HG03575 (cell line): ENCODE measurements around the gene CCDC142.

ENCODE experiments used
- ATAC-seq: cut with Tn5 transposase; IDR thresholded peaks from one replicate; pipeline ENCODE4 v1.9.1; 2021; ENCODE audit not compliant: unreplicated experiment, insufficient number of reproducible peaks, low FRiP score; ENCODE audit errors: extremely low read depth

Gene CCDC142

DNA sequence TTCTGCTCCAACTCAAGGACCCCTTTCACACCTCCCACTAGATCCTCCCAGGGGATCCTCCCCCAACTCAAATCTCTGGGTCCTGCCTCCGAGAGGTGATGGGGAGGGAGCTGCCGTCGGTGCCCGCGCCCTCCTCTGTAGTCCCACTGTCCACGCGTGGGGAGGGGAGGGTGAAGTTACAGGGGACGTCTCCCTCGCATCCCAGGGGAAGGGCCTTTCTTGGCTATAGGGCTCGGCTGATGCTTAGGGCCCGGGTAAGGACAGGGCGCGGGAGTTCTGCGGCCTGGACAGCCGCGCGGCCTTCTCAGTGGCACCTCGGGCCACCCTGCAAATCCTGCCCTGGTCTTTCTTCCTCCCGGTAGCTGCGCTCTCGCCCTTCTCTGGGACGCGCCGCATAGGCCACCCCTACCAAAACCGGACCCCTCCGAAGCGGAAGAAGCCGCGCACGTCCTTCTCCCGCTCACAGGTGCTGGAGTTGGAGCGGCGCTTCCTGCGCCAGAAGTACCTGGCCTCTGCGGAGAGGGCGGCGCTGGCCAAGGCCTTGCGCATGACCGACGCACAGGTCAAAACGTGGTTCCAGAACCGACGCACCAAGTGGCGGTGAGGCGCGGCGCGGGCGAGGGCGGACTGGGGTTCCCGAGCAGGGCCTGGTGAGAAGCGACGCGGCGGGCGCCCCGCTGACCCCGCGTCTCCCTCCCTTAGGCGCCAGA lies 32.6 kb upstream of the CCDC142 start:
- no peak for ATAC-seq

DNA sequence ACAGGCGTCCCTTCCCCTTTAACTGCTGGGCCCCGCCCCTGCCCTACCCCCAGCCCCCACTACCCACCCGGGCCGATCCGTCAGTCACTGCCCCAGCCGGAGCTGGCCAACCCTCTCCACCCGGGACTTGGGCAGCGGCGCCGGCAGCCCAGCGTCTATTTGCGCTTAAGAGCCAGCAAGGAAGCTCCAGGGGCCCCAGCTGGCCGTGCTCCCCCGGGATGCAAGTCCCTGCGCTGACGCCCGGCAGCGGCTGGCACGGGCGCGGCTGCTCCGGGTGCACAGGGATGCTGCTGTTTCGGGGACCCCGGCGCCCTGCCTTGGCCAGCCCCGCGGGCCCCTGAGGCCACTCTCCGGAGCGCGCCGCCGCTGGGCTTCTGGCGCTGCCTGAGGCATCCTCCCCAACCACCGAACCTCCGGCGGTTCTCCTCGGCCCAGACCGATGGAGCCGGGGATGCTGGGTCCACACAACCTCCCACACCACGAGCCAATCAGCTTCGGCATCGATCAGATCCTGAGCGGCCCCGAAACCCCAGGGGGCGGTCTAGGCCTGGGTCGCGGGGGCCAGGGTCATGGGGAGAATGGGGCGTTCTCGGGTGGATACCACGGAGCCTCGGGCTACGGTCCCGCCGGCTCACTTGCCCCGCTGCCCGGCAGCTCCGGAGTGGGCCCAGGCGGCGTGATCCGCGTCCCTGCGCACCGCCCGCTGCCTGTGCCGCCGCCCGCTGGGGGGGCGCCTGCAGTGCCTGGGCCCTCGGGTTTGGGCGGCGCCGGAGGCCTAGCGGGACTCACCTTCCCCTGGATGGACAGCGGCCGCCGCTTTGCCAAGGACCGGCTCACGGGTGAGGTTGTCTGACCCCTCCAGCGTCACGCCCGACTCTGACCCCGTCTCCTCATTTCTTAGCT lies 31.8 kb upstream of the CCDC142 start, which contains the start of gene TLX2:
TLX2 (plus strand) TSS at position 83 of the 903 bp plus-strand sequence; CDS start at position 440, 357 bp downstream.
- no peak for ATAC-seq

DNA sequence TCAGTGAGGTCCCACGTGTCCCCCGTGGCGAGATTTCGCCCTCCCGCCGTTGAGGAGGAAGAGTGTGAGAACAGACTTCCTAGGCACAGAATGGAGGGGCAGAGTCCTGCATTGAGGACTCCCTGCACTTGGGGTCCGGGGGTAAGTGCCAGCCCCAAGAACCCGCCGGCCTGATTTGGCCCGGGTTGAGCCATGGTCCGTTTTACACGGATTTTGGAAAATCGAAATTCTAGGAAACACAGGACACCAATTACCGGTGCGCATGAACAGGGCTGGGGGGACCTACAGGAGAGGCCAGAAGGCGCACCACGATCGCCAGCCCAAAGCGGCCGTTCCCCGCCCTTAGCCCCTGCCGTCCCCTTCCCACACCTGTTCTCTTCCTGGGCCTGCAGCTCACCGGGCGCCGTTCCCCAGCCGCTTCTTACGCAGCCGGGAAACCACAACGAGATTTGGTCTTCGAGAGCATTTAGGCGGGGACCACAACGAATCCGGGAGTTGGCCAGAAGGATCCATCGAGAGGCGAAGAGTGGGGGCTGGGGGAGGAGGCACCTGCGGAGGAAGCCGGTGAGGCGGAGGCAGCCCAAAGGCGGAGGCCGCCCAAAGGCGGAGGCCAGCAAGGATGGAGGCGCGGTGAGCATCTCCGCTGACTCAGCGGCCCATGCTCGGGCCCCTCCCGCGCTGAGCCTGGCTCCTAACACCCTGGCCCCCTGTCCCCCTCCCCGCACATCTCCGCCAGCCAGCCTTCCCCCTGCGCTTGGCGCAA lies 31.0 kb upstream of the CCDC142 start:
- ATAC-seq, result no peak

DNA sequence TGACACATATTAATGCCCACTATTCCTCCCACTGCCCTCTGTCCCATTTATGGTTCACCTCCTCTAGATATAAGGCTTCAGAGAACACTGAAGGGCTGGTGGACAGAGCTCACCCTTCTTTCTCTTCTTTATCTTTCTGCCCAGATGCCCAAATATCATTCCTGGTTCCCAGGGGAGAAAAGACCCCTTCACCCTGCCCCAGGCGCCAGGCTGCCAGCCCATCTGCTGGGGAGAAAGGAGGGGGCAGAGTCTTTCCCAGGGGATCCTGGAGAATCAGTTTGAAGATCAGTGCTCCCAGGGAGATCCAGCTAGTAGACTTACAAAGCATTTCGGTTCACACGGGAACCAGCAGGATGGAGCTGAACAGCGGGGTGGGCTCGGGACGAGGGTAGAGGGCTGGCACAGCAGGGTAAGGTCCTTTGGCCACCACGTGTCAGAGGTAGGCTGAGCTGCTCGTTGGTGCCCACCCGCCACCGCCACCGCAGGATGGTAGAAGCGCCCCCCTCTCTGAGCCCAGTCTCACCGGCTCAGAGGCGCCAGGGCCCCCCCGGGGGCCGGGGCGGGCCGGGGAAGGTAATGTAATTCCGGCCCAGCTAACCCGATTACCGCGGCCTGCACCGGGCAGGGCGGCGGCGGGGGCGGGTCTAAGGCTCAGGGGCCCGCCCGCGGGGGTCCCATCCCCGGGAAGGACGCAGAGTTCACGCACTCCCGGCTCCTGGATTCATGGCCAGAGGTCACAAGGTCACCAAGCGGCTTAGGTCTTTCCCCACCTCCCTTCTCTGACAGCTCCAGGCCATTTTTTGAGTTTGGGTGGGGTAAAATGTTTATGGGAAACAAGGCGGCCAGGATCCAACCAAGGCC lies 30.2 kb upstream of the CCDC142 start:
- no peak for ATAC-seq

DNA sequence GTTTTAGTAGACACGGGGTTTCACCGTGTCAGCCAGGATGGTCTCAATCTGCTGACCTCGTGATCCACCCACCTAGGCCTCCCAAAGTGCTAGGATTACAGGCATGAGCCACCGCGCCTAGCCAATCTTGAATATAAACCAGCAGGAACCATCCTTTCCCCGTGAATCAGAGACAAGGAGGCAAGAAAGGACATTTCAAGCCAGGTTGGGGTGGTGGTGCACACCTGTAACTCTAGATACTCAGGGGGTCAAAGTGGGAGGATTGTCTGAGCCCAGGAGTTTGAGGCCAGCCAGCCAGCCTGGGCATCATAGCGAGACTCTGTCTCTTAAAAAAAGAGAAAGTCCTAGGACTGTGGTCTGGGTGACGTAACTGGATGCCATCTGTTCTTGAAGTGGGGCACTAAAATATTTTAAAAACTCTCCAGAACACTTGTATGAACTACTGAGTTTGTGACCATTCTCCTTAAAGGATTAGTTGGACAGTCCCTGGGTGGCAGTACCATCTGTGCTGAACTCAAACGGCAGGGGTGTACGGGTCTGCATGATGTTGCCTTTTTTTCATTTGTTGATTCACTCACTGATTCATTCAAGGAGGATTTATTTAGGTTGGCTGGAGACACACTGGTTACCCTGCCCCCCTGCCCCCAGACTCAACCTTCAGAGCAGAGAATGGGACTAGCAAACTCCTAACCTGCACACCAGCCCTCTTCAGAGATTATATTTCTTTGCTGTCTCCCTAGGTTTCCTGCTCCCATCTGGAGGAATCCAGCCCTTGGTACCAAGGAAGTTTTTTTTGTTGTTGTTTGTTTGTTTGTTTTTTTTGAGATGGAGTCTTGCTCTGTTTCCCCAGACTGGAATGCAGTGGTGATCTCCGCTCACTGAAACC lies 28.5 kb upstream of the CCDC142 start:
- ATAC-seq, result no peak

DNA sequence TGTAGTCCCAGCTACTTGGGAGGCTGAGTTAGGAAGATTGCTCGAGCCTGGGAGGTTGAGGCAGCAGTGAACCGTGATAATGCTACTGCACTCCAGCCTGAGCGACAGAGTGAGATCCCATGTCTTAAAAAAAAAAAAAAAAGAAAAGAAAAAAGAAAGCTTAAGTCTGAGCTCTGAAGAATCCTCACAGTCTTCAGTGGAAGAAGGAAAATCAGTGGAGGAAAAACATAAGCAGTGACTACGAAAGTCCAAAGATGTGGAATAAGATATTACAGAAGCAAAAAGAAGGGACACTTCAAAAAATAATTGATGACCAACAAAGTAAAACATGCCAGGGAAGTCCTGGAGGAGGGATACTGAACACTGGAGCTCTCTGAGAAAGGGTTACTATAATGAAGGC lies 27.5 kb upstream of the CCDC142 start:
- ATAC-seq, result no peak

DNA sequence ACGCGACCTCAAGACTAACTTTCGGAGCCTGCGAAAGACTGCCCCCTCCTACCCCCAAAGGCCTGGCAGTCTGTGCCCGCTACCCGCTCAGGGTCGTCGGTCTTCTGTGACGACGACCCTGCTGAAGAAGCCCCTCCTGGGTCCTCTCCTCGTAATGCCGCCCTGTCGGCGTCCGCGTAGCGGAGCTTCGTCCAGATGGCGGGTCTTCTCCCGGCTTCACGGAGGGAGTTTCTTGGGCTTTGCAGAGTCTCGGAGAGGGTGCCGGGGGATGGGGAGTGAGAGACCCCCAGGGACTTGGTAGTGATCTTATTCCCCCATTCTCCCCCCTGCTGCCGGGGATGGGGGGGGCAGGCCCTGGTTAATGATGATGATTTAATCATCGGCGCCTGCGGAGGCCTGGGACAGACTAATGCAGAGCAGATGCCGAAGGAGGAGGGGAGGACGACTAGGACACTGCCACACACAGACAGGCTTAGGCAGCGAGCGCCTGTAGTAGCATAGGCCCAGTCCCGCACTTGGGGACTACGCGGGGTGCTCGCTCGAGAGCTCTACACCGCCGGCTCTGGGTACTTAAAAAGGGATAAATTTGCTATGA lies 25.2 kb upstream of the CCDC142 start:
- no peak for ATAC-seq

DNA sequence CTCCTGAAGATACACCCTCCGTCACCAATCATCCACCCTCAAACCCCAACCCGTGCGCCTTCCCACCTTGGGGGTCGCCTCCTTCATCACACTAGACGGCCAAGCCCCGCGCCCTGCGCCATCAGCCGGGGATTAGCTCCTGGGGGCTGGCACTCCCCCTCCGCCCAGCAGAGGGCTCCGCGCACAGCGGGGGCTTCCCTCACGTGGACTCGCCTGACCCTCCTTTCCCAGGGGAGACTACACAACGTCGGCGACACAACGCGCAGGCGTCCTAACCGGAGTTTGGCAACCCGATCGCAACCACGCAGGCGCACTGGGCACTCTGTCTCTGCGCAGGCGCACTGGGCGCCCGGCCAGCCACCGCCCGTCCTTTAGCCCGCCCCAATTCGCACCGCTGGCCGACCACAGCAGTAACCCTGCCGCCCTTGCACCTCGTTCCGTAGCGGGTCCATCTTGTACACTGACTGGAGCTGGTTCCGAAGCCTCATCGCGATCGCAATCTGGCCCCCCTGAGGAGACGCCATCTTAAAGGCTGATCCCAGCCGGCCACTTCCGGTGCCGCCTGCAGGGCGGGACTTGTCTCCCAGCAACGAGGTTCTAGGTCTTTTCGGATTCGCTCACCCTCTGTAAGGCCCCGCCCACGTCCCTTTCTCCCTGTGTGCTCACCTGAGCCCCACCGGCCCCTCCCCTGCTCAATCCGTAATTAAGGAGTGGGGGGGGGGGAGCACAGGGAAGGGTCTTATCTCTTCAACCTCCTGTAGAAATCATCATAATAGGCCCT lies 24.5 kb upstream of the CCDC142 start, which contains the start of gene PCGF1:
PCGF1 (minus strand) TSS at position 551 of the 781 bp plus-strand sequence; CDS start at position 524, 27 bp downstream.
- peak; percentile 80 for ATAC-seq

DNA sequence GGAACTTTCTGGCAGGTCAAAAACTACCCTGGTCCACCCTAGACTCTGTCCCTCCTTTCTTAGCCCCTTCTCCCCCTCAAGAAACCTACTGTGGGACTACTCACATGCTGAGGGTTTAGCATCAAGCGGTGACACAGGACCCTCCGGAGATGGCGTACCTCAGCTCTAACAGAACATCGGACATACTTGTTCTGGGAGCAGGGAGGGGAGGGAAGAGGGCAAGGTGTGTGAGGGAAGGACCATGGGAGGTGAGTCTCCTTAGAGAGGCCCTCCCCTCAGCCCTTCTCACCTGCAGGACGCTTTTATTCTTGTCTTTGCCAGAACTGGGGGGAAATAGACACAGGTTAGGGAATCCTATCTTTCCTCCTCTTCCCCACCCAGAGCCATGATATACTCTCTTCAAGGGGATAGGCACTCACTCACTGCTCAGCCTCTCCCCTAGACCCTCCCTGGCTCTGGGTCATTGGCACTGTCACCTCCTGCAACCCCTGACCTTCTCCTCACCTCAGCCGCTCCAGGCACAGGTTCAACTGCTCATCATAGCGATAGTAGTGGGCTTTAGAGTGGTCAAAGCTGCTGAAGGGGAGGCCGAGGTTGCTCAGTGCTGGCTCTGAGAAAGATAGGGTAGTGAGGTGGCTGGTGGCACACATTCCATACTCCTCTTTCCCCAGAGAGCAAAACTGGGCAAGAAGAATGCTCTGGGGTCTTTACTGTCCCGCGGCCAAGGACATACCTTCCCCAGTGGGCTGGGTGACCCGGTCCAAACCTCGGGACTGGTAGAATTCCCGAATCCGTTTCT lies 22.8 kb upstream of the CCDC142 start:
- ATAC-seq, result no peak

DNA sequence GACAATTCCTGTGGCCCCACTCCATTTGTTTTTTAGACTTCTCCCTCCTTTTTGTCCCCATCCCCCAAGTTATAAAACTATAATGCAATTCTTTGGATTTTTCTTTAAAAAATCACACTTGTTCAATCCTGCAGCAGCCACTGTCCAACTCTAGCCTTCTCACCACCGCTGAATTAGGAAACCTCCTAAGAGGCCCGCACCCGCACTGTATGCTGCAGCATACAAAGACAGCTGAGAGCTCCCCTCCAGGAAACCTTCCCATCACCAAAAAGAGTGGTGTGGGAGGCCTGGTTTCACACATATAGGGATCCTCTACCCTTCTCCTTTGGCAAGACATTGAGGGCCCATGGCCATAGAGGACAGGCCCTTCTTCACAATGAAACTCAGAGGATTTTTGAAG lies 21.8 kb upstream of the CCDC142 start:
- no peak for ATAC-seq

DNA sequence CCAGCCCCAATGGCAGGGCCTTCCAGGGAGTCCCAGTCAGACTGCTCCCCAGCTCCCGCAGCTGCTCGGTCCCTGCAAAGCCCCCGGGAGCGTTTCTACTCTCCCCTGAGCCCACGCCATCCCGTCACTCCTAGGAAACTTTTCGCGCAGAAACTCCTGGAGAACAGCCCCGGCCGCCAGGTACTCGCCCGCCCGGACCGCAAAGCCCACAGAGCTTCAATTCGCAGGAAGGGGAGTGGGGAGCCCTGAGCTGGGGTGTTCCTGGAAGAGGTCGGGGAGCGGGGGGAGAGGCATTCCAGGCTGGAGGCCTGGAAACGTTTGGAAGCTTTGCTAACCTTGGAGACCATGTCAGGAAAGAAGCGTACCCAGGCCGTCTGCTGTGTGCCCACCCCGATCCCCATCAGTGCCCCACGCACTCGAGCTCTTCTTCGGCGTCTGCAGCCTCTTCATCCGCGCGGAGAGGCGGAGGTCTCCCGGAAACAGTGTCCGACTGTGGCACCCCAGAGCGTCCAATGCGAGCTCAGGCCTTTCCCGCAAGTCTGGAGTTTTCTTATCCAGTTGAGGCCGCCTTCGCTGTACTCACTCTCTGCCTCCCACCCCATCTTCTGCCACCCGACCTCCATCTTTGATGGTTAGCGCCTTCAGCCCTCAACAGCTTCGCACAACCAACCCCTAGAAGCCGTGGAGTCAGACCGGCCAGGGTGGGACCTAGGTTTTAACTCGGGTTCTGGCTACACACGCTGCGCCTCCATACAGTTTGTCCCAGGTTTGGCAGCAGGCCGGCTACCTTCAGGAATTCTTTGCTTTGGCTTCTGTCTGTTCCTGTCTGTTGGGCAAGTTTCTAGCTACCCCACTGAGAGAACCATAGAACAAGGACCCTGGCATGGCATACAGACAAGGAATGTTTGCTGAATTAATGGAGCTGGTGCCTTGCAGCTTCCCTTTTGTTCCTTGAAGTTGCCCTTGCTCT lies 21.0 kb upstream of the CCDC142 start:
- no peak for ATAC-seq

DNA sequence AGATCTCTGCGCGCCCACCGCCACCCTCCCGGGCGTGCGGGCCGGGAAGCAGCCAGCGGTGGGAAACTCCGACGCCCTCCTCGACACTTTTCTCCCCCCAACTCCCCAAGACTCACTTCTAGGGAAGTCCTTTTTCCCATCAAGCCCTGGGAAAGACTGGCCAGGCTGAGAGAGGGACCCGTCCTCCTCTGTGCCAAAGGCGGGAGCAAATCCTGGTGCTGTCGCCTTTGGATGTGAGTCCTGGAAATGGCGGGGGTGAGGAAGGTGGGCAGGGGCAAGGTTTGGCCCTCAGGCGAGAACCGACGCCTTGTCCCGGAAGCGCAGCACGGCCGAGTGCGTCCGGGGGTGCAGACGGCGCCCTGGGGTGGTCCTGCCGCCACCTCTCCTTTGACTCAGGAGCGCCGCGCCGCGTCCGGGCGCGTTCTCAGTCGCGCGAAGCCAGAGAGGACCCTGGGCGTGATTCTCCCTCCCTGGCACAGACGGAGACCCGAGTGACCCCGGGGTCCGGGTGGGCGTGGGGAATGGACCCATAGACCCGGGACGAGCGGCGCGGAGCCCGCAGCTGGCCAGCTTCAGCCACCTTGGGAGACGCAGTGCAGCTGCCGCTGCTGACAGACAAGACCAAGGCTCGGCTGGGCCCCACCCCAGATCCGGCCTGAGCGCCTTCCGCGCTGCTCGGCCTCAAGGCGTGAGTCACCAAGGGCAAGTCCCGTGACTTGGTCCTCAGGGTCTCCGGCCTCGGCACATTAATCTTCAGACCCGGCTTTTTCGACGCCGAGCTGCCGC lies 20.1 kb upstream of the CCDC142 start:
- no peak for ATAC-seq

DNA sequence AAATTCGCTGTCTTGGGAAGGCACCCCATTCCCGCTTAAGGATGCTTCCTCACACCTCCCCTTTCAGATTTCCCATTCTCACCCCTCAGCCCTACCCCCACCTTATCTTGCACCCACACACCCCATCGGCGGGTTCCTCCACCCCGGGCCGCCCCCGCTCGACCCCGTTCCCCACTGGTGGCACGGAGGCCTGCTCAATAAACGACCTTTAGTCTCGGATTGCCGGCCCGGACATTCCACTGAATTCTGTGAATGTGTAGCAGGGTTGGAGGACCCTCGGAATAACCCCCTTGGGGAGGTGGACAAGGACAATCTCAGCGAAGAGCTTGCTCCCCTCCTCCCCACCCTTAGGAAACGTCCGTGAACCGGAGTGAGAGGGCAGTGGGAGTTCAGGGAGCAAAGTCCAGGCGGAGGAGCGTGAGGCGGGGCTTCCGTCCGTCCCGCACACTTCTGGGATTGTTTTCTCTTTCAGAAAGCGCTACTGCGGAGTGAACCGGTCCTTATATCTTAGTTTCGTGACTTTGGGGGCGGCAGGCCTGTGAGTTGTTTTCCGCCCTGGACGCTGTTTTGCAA lies 19.4 kb upstream of the CCDC142 start:
- no peak for ATAC-seq
